ENCODE results near the gene PLEKHB2. TPM values are rescaled to one million over a fixed set of nuclear protein-coding genes. Genes with fewer than 3 reads are reported as not detected.

The PLEKHB2 gene
- total and polyA plus RNA-seq, 10 of the 15 experiments (the other 5 are each of a cell fraction or from before 2014, with no cell fraction given), result 12.3 to 55.6 (median 26.2) TPM

GRCh38 chr2:131132729-131133128 lies 27.6 kb downstream of the PLEKHB2 start (continued):
- TF ChIP-seq CHD2 (IDR thresholded peaks at IDR 0.05; ENCODE audit: borderline replicate concordance, low read depth, low read length) (no peak), CBFB (IDR thresholded peaks at IDR 0.05; ENCODE audit: low read depth) (no peak), RAD51 (IDR thresholded peaks at IDR 0.05) (no peak)

GRCh38 chr2:131140581-131140980 lies 35.4 kb downstream of the PLEKHB2 start:
- no peak for ATAC-seq
- DNase-seq (ENCODE audit: low read depth, low spot score), result no peak
- H3K4me1 ChIP-seq (ENCODE audit: control insufficient read depth, insufficient read depth, low read length), result peaks cover 11% of the 10 kb centered on the region
- H3K27ac ChIP-seq (ENCODE audit: control insufficient read depth, insufficient read depth), result no peak overlapping the region
- H3K36me3 ChIP-seq (ENCODE audit: control insufficient read depth in 2 of 2, insufficient read depth in 2 of 2, low read length in 1 of 2), result peaks cover 13 to 40% of the 10 kb centered on the region in 2 experiments
- no TSS peak for BruUV-seq (replicated peaks)
- no peaks in the 10 kb centered on the region for H3K27me3 ChIP-seq (replicated peaks in 1 of 2; ENCODE audit: control insufficient read depth in 2 of 2, insufficient read depth in 2 of 2, low read length in 1 of 2)
- TF ChIP-seq NBN (IDR thresholded peaks at IDR 0.05) (no peak), POLR2AphosphoS2 (IDR thresholded peaks at IDR 0.05; ENCODE audit: low read depth, low read length) (no peak), POU2F2 (IDR thresholded peaks at IDR 0.05; ENCODE audit: borderline replicate concordance, low read depth, low read length) (no peak), ASH2L (IDR thresholded peaks at IDR 0.05; ENCODE audit: borderline replicate concordance, low read depth) (no peak), ZNF207 (IDR thresholded peaks at IDR 0.05; ENCODE audit: borderline replicate concordance) (no peak), USF1 (IDR thresholded peaks at IDR 0.05; ENCODE audit: borderline replicate concordance, extremely low read length, insufficient read depth, low read depth, low read length) (no peak), SUPT20H (IDR thresholded peaks at IDR 0.05; ENCODE audit: borderline replicate concordance, control insufficient read depth, low read depth, low read length) (no peak), NFYB (IDR thresholded peaks at IDR 0.05; ENCODE audit: insufficient read depth, low read depth, low read length) (no peak), TAF1 (IDR thresholded peaks at IDR 0.05; ENCODE audit: borderline replicate concordance, low read depth, low read length) (no peak), SRF (IDR thresholded peaks at IDR 0.05; ENCODE audit: low read depth in 2 of 2, low read length in 2 of 2) (no peak), NR2F1 (conservative IDR thresholded peaks at IDR 0.05) (no peak), POLR2AphosphoS5 (IDR thresholded peaks at IDR 0.05; ENCODE audit: low read length) (no peak), KLF5 (IDR thresholded peaks at IDR 0.05; ENCODE audit: partially characterized antibody) (no peak), PML (IDR thresholded peaks at IDR 0.05; ENCODE audit: low read length) (no peak), FOXK2 (IDR thresholded peaks at IDR 0.05) (no peak), BRCA1 (IDR thresholded peaks at IDR 0.05; ENCODE audit: low read depth, low read length) (no peak), EP300 (IDR thresholded peaks at IDR 0.05; ENCODE audit: borderline replicate concordance in 1 of 2, control insufficient read depth in 1 of 2, low read depth in 2 of 2, low read length in 2 of 2) (no peak), PBX3 (IDR thresholded peaks at IDR 0.05; ENCODE audit: insufficient replicate concordance, low read depth, low read length) (no peak), SMAD1 (IDR thresholded peaks at IDR 0.05; ENCODE audit: low read depth, partially characterized antibody) (no peak)
- in situ Hi-C loops (cut with MboI), result no loop called here
- H3K79me2 ChIP-seq (ENCODE audit: control insufficient read depth, insufficient read depth, low read length), result no peaks in the 10 kb centered on the region
- CTCF ChIA-PET, result no interaction called here
- no peak overlapping the region for H3K4me3 ChIP-seq
- H3K4me2 ChIP-seq (ENCODE audit: control insufficient read depth, insufficient read depth), result no peak overlapping the region
- H3K9me3 ChIP-seq (replicated peaks; ENCODE audit: control insufficient read depth, insufficient read depth, low read length), result no peaks in the 10 kb centered on the region; the same call in 2 of the 3 replicates
- SMC1A ChIA-PET (ENCODE audit: uncharacterized antibody, unreplicated experiment), result no interaction called here
- no peak for FAIRE-seq
- no peak overlapping the region for H2AFZ ChIP-seq (ENCODE audit: control insufficient read depth, low read depth, low read length)
- H3K9ac ChIP-seq (ENCODE audit: control insufficient read depth, insufficient read depth, low read length), result no peak overlapping the region
- intact Hi-C loops (cut with micrococcal nuclease; ENCODE audit: unreplicated experiment), result no loop called here
- RAD21 ChIA-PET (ENCODE audit: unreplicated experiment), result no interaction called here
- POLR2A ChIA-PET, result no interaction called here
- no peaks in the 10 kb centered on the region for H4K20me1 ChIP-seq (ENCODE audit: control insufficient read depth, insufficient read depth)
- 88% methylated on average over 2 of the region's 2 CpGs for WGBS (ENCODE audit: insufficient coverage, insufficient replicate concordance, low lambda C conversion rate, missing lambda C conversion rate)

Measured in GM12878 (cell line).